ENCODE results near the gene ABCG1.

ABCG1 gene

GRCh38 chr21:42308914-42309752 is 90.2 kb downstream of the ABCG1 start:
- Histone ChIP-seq H3K9ac (ENCODE audit: low read length) (no peak overlapping the region), H3K4me2 (ENCODE audit: low read depth, low read length) (peak overlapping the region; percentile 9; the same call in 1 of the 2 replicates), H3K4me3 (ENCODE audit: low read length) (no peak overlapping the region), H3K9me2 (replicated peaks; ENCODE audit: insufficient read depth, low read length) (no peaks in the 10 kb centered on the region), H2AFZ (ENCODE audit: low read length) (no peak overlapping the region), H3K4me1 (ENCODE audit: low read length) (no peaks in the 10 kb centered on the region; the same call in 1 of the 2 replicates), H3K27ac (ENCODE audit: low read length) (no peak overlapping the region), H3K27me3 (replicated peaks; ENCODE audit: insufficient read depth, low read length) (peaks cover 98% of the 10 kb centered on the region), H3K9me3 (replicated peaks; ENCODE audit: insufficient read depth, low read length) (no peaks in the 10 kb centered on the region), H3K36me3 (replicated peaks; ENCODE audit: insufficient read depth, low read length) (no peaks in the 10 kb centered on the region), H3F3A (ENCODE audit: insufficient read depth, low read length) (no peaks in the 10 kb centered on the region), H4K20me1 (ENCODE audit: insufficient read depth, low read length) (no peaks in the 10 kb centered on the region), H3K79me2 (ENCODE audit: low read length) (no peaks in the 10 kb centered on the region)
- peak; percentile 52 for TF ChIP-seq CTCF (IDR thresholded peaks at IDR 0.05; ENCODE audit: low read length)
- no peak for TF ChIP-seq EZH2 (optimal IDR thresholded peaks at IDR 0.05; ENCODE audit: low read depth, low read length)
- TF ChIP-seq EZH2phosphoT487 (IDR thresholded peaks at IDR 0.05; ENCODE audit: low read length) = no peak
- peak; percentile 32 for DNase-seq

- Histone ChIP-seq H2AFZ (ENCODE audit: low read length) (no peak overlapping the region), H3F3A (ENCODE audit: insufficient read depth, low read length) (no peaks in the 10 kb centered on the region), H3K4me2 (ENCODE audit: low read depth, low read length) (peak overlapping the region; percentile 9; the same call in 1 of the 2 replicates), H3K9me2 (replicated peaks; ENCODE audit: insufficient read depth, low read length) (no peaks in the 10 kb centered on the region), H3K9ac (ENCODE audit: low read length) (no peak overlapping the region), H3K36me3 (replicated peaks; ENCODE audit: insufficient read depth, low read length) (no peaks in the 10 kb centered on the region), H4K20me1 (ENCODE audit: insufficient read depth, low read length) (no peaks in the 10 kb centered on the region), H3K27ac (ENCODE audit: low read length) (no peak overlapping the region), H3K4me1 (ENCODE audit: low read length) (no peaks in the 10 kb centered on the region; the same call in 1 of the 2 replicates), H3K9me3 (replicated peaks; ENCODE audit: insufficient read depth, low read length) (no peaks in the 10 kb centered on the region), H3K27me3 (replicated peaks; ENCODE audit: insufficient read depth, low read length) (peaks cover 98% of the 10 kb centered on the region), H3K4me3 (ENCODE audit: low read length) (no peak overlapping the region), H3K79me2 (ENCODE audit: low read length) (no peaks in the 10 kb centered on the region)
- peak; percentile 60 for DNase-seq
- no peak for TF ChIP-seq EZH2 (optimal IDR thresholded peaks at IDR 0.05; ENCODE audit: low read depth, low read length)
- peak; percentile 95 for TF ChIP-seq CTCF (IDR thresholded peaks at IDR 0.05; ENCODE audit: low read length)
- no peak for TF ChIP-seq EZH2phosphoT487 (IDR thresholded peaks at IDR 0.05; ENCODE audit: low read length)
These were observed 90.8 kb downstream of the ABCG1 start for GRCh38 chr21:42309753-42310213.

- no peaks in the 10 kb centered on the region for H3K79me2 ChIP-seq (ENCODE audit: low read length)
- no peak overlapping the region for H3K27ac ChIP-seq (ENCODE audit: low read length)
- peaks cover 98% of the 10 kb centered on the region for H3K27me3 ChIP-seq (replicated peaks; ENCODE audit: insufficient read depth, low read length)
- TF ChIP-seq EZH2phosphoT487 (IDR thresholded peaks at IDR 0.05; ENCODE audit: low read length) (no peak), CTCF (IDR thresholded peaks at IDR 0.05; ENCODE audit: low read length) (no peak), EZH2 (optimal IDR thresholded peaks at IDR 0.05; ENCODE audit: low read depth, low read length) (no peak)
- H3K4me1 ChIP-seq (ENCODE audit: low read length) = no peaks in the 10 kb centered on the region; the same call in 1 of the 2 replicates
- no peak overlapping the region for H3K4me2 ChIP-seq (ENCODE audit: low read depth, low read length)
- H3K9me3 ChIP-seq (replicated peaks; ENCODE audit: insufficient read depth, low read length) = no peaks in the 10 kb centered on the region
- H3F3A ChIP-seq (ENCODE audit: insufficient read depth, low read length) = no peaks in the 10 kb centered on the region
- no peak for DNase-seq
- no peak overlapping the region for H3K4me3 ChIP-seq (ENCODE audit: low read length)
- H2AFZ ChIP-seq (ENCODE audit: low read length) = no peak overlapping the region
- H3K36me3 ChIP-seq (replicated peaks; ENCODE audit: insufficient read depth, low read length) = no peaks in the 10 kb centered on the region
- H3K9ac ChIP-seq (ENCODE audit: low read length) = no peak overlapping the region
- H3K9me2 ChIP-seq (replicated peaks; ENCODE audit: insufficient read depth, low read length) = no peaks in the 10 kb centered on the region
- no peaks in the 10 kb centered on the region for H4K20me1 ChIP-seq (ENCODE audit: insufficient read depth, low read length)
These were observed 91.6 kb downstream of the ABCG1 start for GRCh38 chr21:42310411-42311001.
